GM18873 (cell line): ENCODE data around the gene SCN7A.
A peak's percentile ranks its signal among the peaks of the same experiment; 100 is the strongest.

Experiments used
- ATAC-seq: cut with Tn5 transposase; IDR thresholded peaks from one replicate; pipeline ENCODE4 v1.9.1; 2021; ENCODE audit warnings: mild to moderate bottlenecking, moderate library complexity, moderate number of reproducible peaks; ENCODE audit not compliant: unreplicated experiment, low FRiP score

The SCN7A gene

GRCh38 chr2:166494140-166494624, at the start of gene SCN7A:
TSS of gene SCN7A (minus strand) at chr2:166494249. CDS start at chr2:166477696, 16,553 bp downstream.
- ATAC-seq, result no peak

GRCh38 chr2:166539340-166540162, 45.5 kb upstream of the SCN7A start:
- peak; percentile 94 for ATAC-seq

GRCh38 chr2:166536111-166536510, 42.1 kb upstream of the SCN7A start:
- ATAC-seq, result no peak

- ATAC-seq, result no peak
Observed at GRCh38 chr2:166521155-166521554, 27.1 kb upstream of the SCN7A start.

GRCh38 chr2:166520604-166521003, 26.6 kb upstream of the SCN7A start:
- no peak for ATAC-seq

- no peak for ATAC-seq
Observed at GRCh38 chr2:166519391-166519962, 25.4 kb upstream of the SCN7A start.

- no peak for ATAC-seq
Observed at GRCh38 chr2:166518634-166519390, 24.8 kb upstream of the SCN7A start.

GRCh38 chr2:166517533-166518061, 23.5 kb upstream of the SCN7A start:
- no peak for ATAC-seq

- no peak for ATAC-seq
Observed at GRCh38 chr2:166516712-166517303, 22.8 kb upstream of the SCN7A start.

GRCh38 chr2:166513952-166514351, 19.9 kb upstream of the SCN7A start:
- no peak for ATAC-seq

GRCh38 chr2:166499281-166499680, 5.2 kb upstream of the SCN7A start:
- ATAC-seq, result no peak

GRCh38 chr2:166491461-166491860, 2.6 kb downstream of the SCN7A start:
- ATAC-seq, result no peak

- ATAC-seq, result no peak
Observed at GRCh38 chr2:166487171-166487570, 6.9 kb downstream of the SCN7A start.

- no peak for ATAC-seq
Observed at GRCh38 chr2:166485558-166486178, 8.4 kb downstream of the SCN7A start.

- ATAC-seq, result no peak
Observed at GRCh38 chr2:166472332-166472731, 21.7 kb downstream of the SCN7A start.

- ATAC-seq, result no peak
Observed at GRCh38 chr2:166468124-166469024, 25.7 kb downstream of the SCN7A start.

- ATAC-seq, result no peak
Observed at GRCh38 chr2:166464187-166464586, 29.9 kb downstream of the SCN7A start.

GRCh38 chr2:166463640-166464039, 30.4 kb downstream of the SCN7A start:
- ATAC-seq, result no peak

- no peak for ATAC-seq
Observed at GRCh38 chr2:166458674-166459073, 35.4 kb downstream of the SCN7A start.
